Activated T-cell treated with anti-CD3 and anti-CD28 coated beads, Interleukin-2, amount 50 U/mL, for 24 hours (primary cell): ENCODE results near the gene HRNR.
"Not testable (repeated sequence)": the region's sequence is repeated elsewhere in the genome, so short reads cannot be mapped to it uniquely, and the experiment has no call there.

Experiments
- DNase-seq: peaks from one replicate; pipeline ENCODE4 v3.0.0-alpha.2; 2020
- H3K27ac Mint-ChIP-seq: 2 replicates; pipeline ENCODE4 v1.8.0; 2020; ENCODE audit warnings: mild to moderate bottlenecking, mixed read lengths
- H3K27me3 Mint-ChIP-seq: 2 replicates; pipeline ENCODE4 v1.8.0; 2020; ENCODE audit warnings: mixed read lengths
- H3K36me3 Mint-ChIP-seq: 2 replicates; pipeline ENCODE4 v1.8.0; 2020; ENCODE audit warnings: low read depth, mixed read lengths
- H3K4me1 Mint-ChIP-seq: 2 replicates; pipeline ENCODE4 v1.8.0; 2020; ENCODE audit warnings: low read depth, mixed read lengths
- H3K4me3 Mint-ChIP-seq: 2 replicates; pipeline ENCODE4 v1.8.0; 2020; ENCODE audit warnings: mild to moderate bottlenecking, moderate library complexity, mixed read lengths
- H3K9me3 Mint-ChIP-seq: 2 replicates; pipeline ENCODE4 v1.8.0; 2020; ENCODE audit warnings: mixed read lengths

The HRNR gene

GRCh38 chr1:152224093-152224492 is at the start of gene HRNR:
Gene HRNR (minus strand): TSS chr1:152224193. CDS start chr1:152223253, 940 bp downstream.
- no peaks in the 10 kb centered on the region for H3K4me1 Mint-ChIP-seq
- H3K27me3 Mint-ChIP-seq: peaks cover 22% of the 10 kb centered on the region
- DNase-seq: no peak
- H3K9me3 Mint-ChIP-seq: peaks cover 2% of the 10 kb centered on the region
- no peak within 1 kb of the TSS for H3K4me3 Mint-ChIP-seq
- no peak within 1 kb of the TSS for H3K27ac Mint-ChIP-seq
- no peaks in the 10 kb centered on the region for H3K36me3 Mint-ChIP-seq

DNA sequence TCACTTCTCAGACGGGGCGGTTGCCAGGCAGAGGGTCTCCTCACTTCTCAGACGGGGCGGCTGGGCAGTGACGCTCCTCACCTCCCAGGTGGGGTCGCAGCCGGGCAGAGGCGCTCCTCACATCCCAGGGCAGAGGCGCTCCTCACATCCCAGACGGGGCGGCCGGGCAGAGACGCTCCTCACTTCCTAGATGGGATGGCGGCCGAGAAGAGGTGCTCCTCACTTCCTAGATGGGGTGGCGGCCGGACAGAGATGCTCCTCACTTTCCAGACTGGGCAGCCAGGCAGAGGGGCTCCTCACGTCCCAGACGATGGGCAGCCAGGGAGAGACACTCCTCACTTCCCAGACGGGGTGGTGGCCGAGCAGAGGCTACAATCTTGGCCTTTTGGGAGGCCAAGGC is 32.4 kb upstream of the HRNR start:
- H3K9me3 Mint-ChIP-seq: peaks cover 12% of the 10 kb centered on the region
- not testable (repeated sequence) for H3K4me1 Mint-ChIP-seq, H3K27ac Mint-ChIP-seq, H3K36me3 Mint-ChIP-seq, DNase-seq, H3K4me3 Mint-ChIP-seq
- peaks cover 13% of the 10 kb centered on the region for H3K27me3 Mint-ChIP-seq

- H3K36me3 Mint-ChIP-seq: no peaks in the 10 kb centered on the region
- no peak overlapping the region for H3K27ac Mint-ChIP-seq
- H3K27me3 Mint-ChIP-seq: peaks cover 2% of the 10 kb centered on the region
- no peaks in the 10 kb centered on the region for H3K4me1 Mint-ChIP-seq
- H3K4me3 Mint-ChIP-seq: no peak overlapping the region
- DNase-seq: no peak
- H3K9me3 Mint-ChIP-seq: no peaks in the 10 kb centered on the region
Measured at GRCh38 chr1:152252157-152252556, 28.2 kb upstream of the HRNR start.

DNA sequence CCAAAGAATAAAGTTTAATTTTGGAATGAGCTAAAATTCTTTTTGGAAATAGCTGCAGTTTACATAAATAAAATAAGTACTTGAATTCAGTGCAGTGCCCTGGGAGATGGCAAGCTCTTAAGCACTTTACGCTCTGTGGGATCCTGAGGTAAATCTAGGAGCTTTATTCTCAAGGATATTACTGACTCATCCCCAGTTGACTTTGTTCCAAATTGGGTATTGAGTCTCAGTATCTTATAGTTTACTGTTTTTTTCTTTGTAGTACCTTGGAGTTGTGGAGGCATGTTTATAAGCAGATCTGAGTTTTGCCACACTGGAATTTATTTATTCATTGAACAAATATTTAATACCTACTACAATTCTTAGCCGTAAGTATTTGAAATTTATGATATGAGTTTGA is 27.4 kb upstream of the HRNR start:
- Mint-ChIP-seq H3K27me3 (peaks cover 2% of the 10 kb centered on the region), H3K9me3 (no peaks in the 10 kb centered on the region), H3K4me3 (no peak overlapping the region), H3K4me1 (no peaks in the 10 kb centered on the region), H3K36me3 (no peaks in the 10 kb centered on the region), H3K27ac (no peak overlapping the region)
- no peak for DNase-seq

DNA sequence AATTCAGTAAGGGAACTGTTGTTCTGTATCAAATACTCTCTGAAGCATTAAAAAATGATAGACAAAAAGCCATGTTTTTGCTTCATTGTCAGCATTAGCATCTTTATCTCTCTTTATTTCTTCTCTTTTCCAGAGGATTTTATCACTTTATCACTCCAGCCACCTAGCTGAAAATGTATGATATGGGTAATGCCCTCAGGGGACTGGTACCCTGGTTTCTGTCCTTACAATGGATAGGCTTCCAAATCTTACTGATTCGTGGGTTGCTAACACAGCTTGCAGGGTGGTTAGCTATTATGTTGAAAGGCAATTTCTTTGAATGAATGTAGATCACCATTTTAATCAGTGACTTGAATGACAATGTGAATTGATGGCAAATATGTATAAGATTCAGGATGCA is 23.3 kb upstream of the HRNR start:
- Mint-ChIP-seq H3K4me1 (no peaks in the 10 kb centered on the region), H3K4me3 (no peak overlapping the region), H3K27me3 (peaks cover 6% of the 10 kb centered on the region), H3K27ac (no peak overlapping the region), H3K36me3 (no peaks in the 10 kb centered on the region), H3K9me3 (no peaks in the 10 kb centered on the region)
- DNase-seq: no peak

DNA sequence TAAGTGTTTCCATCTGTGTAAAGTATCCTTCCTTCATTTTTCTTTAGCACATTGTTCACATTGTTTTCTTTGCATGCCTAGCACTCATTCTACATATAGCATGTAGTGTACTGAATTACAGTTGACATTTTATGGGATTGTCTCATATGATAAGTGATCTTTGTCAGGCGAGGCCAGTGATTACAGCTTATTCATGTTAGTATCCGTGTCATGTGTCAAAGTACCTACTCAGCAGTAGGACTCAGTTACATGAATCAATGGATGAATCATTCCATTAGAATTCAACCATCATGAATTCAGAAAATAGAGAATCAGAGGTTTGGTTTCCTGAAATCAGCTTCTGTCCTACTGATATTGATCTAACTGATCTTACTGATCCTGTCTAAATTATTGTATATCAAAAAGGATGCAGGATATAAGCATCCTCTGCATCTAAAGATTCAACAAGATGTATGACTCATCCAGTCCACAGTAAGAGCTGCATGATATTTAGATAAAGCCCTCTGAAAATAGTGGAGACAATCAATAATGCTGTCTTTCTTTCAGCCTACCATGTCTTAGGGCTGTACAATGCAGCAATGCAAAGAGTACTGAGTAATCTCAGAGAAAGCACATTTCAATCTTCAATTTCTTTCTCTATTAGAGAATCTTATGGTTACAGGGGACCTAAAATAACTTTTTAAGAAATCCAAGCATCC is 20.7 kb upstream of the HRNR start:
- H3K4me3 Mint-ChIP-seq: no peak overlapping the region
- no peaks in the 10 kb centered on the region for H3K36me3 Mint-ChIP-seq
- no peaks in the 10 kb centered on the region for H3K9me3 Mint-ChIP-seq
- no peaks in the 10 kb centered on the region for H3K4me1 Mint-ChIP-seq
- DNase-seq: no peak
- H3K27ac Mint-ChIP-seq: no peak overlapping the region
- H3K27me3 Mint-ChIP-seq: peaks cover 14% of the 10 kb centered on the region

- no peak for DNase-seq
- H3K4me3 Mint-ChIP-seq: no peak overlapping the region
- no peaks in the 10 kb centered on the region for H3K9me3 Mint-ChIP-seq
- no peak overlapping the region for H3K27ac Mint-ChIP-seq
- H3K4me1 Mint-ChIP-seq: no peaks in the 10 kb centered on the region
- H3K36me3 Mint-ChIP-seq: no peaks in the 10 kb centered on the region
- peaks cover 36% of the 10 kb centered on the region for H3K27me3 Mint-ChIP-seq
Measured at GRCh38 chr1:152237093-152237492, 13.1 kb upstream of the HRNR start.

GRCh38 chr1:152228831-152229230 is 4.8 kb upstream of the HRNR start:
- Mint-ChIP-seq H3K4me3 (no peak overlapping the region), H3K4me1 (no peaks in the 10 kb centered on the region), H3K27ac (no peak overlapping the region), H3K9me3 (no peaks in the 10 kb centered on the region), H3K27me3 (peaks cover 28% of the 10 kb centered on the region), H3K36me3 (no peaks in the 10 kb centered on the region)
- DNase-seq: no peak

- no peak overlapping the region for H3K27ac Mint-ChIP-seq
- DNase-seq: no peak
- peaks cover 19% of the 10 kb centered on the region for H3K27me3 Mint-ChIP-seq
- H3K9me3 Mint-ChIP-seq: no peaks in the 10 kb centered on the region
- H3K4me1 Mint-ChIP-seq: no peaks in the 10 kb centered on the region
- H3K36me3 Mint-ChIP-seq: no peaks in the 10 kb centered on the region
- H3K4me3 Mint-ChIP-seq: no peak overlapping the region
Measured at GRCh38 chr1:152227310-152227928, 3.4 kb upstream of the HRNR start.

DNA sequence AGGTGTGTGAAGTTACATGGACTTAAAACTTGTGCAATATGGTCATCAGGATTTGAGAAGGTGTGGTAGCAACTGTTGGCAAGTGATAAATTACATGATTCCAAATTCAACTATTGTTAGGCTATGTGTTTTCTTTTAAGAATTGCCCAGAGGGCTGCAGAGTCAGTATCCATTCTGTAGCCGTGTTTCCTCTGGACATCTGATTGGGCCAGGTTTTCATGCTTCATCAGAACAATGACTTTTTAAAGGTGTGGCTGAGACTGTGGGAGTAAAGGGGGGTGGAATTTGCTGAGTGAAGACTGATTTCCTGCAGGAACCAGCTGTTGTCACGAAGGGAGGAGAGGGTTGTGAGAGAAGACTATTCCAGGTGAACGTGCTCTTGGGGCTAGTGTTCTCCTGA is 1.7 kb upstream of the HRNR start:
- no peaks in the 10 kb centered on the region for H3K36me3 Mint-ChIP-seq
- no peaks in the 10 kb centered on the region for H3K4me1 Mint-ChIP-seq
- H3K27ac Mint-ChIP-seq: no peak overlapping the region
- no peak for DNase-seq
- peaks cover 17% of the 10 kb centered on the region for H3K27me3 Mint-ChIP-seq
- no peaks in the 10 kb centered on the region for H3K9me3 Mint-ChIP-seq
- H3K4me3 Mint-ChIP-seq: no peak overlapping the region

GRCh38 chr1:152220166-152221163 is 3.5 kb downstream of the HRNR start:
- Mint-ChIP-seq H3K36me3 (no peaks in the 10 kb centered on the region), H3K27me3 (peaks cover 9% of the 10 kb centered on the region), H3K4me3 (no peak overlapping the region), H3K9me3 (peaks cover 8% of the 10 kb centered on the region), H3K27ac (no peak overlapping the region), H3K4me1 (no peaks in the 10 kb centered on the region)
- DNase-seq: no peak

GRCh38 chr1:152219438-152219837 is 4.6 kb downstream of the HRNR start:
- not testable (repeated sequence) for DNase-seq, H3K27ac Mint-ChIP-seq, H3K4me1 Mint-ChIP-seq, H3K27me3 Mint-ChIP-seq, H3K9me3 Mint-ChIP-seq, H3K36me3 Mint-ChIP-seq, H3K4me3 Mint-ChIP-seq

DNA sequence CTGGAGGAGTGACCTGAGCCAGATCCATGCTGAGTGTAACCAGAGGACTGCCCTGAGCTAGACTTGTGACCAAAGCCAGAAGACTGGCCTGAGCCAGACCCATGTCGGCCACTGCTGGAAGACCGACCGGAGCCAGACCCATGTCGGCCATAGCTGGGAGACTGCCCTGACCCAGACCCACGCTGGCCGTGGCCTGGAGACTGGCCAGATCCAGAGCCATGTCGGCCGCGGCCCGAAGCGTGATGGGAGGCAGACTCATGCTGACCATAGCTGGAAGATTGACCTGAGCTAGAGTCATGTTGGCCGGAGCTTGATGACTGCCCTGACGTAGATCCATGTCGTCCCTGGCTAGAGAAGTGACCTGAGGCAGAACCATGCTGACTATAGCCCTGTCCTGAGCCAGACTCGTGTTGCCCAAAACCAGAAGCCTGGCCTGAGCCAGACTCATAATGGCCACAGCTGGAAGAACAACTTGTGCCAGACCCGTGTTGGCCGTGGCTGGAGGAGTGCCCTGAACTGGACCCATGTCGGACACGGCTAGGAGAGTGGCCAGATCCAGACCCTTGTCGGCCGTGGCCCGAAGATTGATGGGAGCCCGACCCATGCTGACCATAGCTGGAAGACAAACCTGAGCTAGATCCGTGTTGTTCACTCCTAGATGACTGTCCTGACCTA is 5.1 kb downstream of the HRNR start:
- Mint-ChIP-seq H3K36me3 (no peaks in the 10 kb centered on the region), H3K4me3 (no peak overlapping the region), H3K9me3 (peaks cover 8% of the 10 kb centered on the region), H3K4me1 (no peaks in the 10 kb centered on the region), H3K27ac (no peak overlapping the region), H3K27me3 (peaks cover 9% of the 10 kb centered on the region)
- DNase-seq: no peak

GRCh38 chr1:152215604-152216003 is 8.4 kb downstream of the HRNR start:
- not testable (repeated sequence) for H3K27ac Mint-ChIP-seq, H3K4me1 Mint-ChIP-seq, H3K27me3 Mint-ChIP-seq, DNase-seq, H3K36me3 Mint-ChIP-seq, H3K4me3 Mint-ChIP-seq, H3K9me3 Mint-ChIP-seq
